HepG2 (cell line): ENCODE results near the gene PYCARD. TPM values are rescaled to one million over a fixed set of nuclear protein-coding genes. Genes with fewer than 3 reads are reported as not detected.

Experiments
- ATAC-seq: fragments of 200-7000 bp; cut with Tn5 transposase; 3 replicates; pipeline ENCODE4 v1.9.1; 2020; ENCODE audit warnings: mild to moderate bottlenecking, moderate library complexity
- BruUV-seq: library from RNA; stranded (reverse); fragments of 400-500 nt; replicated peaks from 2 replicates; lab custom pipeline; 2021; lab: Mats Ljungman, UMichigan
- CTCF ChIA-PET: fragments of 300-600 bp; formaldehyde crosslinking; extraction: SDS; loops from one replicate; lab custom pipeline; 2021; ENCODE audit warnings: low total read pairs, inconsistent platforms, low intra/inter-chr PET ratio; lab: Yijun Ruan, JAX
- POLR2A ChIA-PET: fragments of 350-600 bp; sonication (Branson Sonifier 250); formaldehyde crosslinking; loops from one replicate; lab custom pipeline; 2020; ENCODE audit warnings: antibody characterized with exemption, inconsistent platforms; lab: Yijun Ruan, JAX
- DNase-seq: peaks from one replicate; pipeline ENCODE4 v3.0.0-alpha.2; 2015; ENCODE audit warnings: low spot score
- FAIRE-seq: peaks from 3 replicates; lab custom pipeline; 2011; peaks lifted over from hg19 to GRCh38; lab: Jason Lieb, UNC
- H2AFZ ChIP-seq: one replicate; pipeline ENCODE4 v1.6.1; 2011; ENCODE audit warnings: low read length, inconsistent platforms
- H3K27ac ChIP-seq: fragments of 300-600 bp; 3 replicates; pipeline ENCODE4 v1.8.0; 2011; ENCODE audit warnings: mixed run types, mild to moderate bottlenecking, mixed read lengths, low read length, inconsistent platforms; ENCODE audit not compliant: insufficient read depth; ENCODE audit errors: extremely low read length
- H3K27me3 ChIP-seq, 2 experiments: fragments of 200-600 bp in 1 of 2; 2 replicates in 1 of 2; 3 replicates in 1 of 2; pipeline versions ENCODE4 v1.6.0 to v1.8.0; 2011; ENCODE audit warnings: low read length in 2 of 2, mild to moderate bottlenecking in 2 of 2, moderate library complexity in 2 of 2, inconsistent platforms in 1 of 2; ENCODE audit not compliant: insufficient read depth in 2 of 2, control insufficient read depth in 1 of 2
- H3K36me3 ChIP-seq, 2 experiments: fragments of 200-600 bp in 1 of 2; replicated peaks in 1 of 2; 2 replicates in 1 of 2; 3 replicates in 1 of 2; pipeline versions ENCODE4 v1.5.1 to v1.8.0; 2011; ENCODE audit warnings: low read length in 2 of 2, inconsistent platforms in 1 of 2; ENCODE audit not compliant: insufficient read depth in 2 of 2, control insufficient read depth in 1 of 2
- H3K4me1 ChIP-seq: 2 replicates; pipeline ENCODE4 v1.5.1; 2012; ENCODE audit warnings: low read length, inconsistent platforms; ENCODE audit not compliant: insufficient read depth
- H3K4me2 ChIP-seq: 2 replicates; pipeline ENCODE4 v1.6.0; 2011; ENCODE audit warnings: low read depth, low read length, inconsistent platforms
- H3K4me3 ChIP-seq, 3 experiments: fragments of 200-600 bp in 1 of 3; sonication (generic), shearing (Covaris generic) in 1 of 3; replicated peaks in 1 of 3; 2 replicates each; pipeline ENCODE4 v1.5.1; 2011 to 2016; ENCODE audit warnings: low read length in 3 of 3, inconsistent platforms in 2 of 3, low read depth in 2 of 3, mild to moderate bottlenecking in 2 of 3, control low read depth in 1 of 3, mixed read lengths in 1 of 3; ENCODE audit not compliant: insufficient read depth in 1 of 3
- H3K79me2 ChIP-seq: one replicate; pipeline ENCODE4 v1.6.1; 2011; ENCODE audit warnings: low read length, inconsistent platforms; ENCODE audit not compliant: insufficient read depth
- H3K9ac ChIP-seq: 2 replicates; pipeline ENCODE4 v1.6.0; 2011; ENCODE audit warnings: mild to moderate bottlenecking, low read depth, low read length, inconsistent platforms; ENCODE audit not compliant: insufficient read depth
- H3K9me3 ChIP-seq: 2 replicates; pipeline ENCODE4 v1.5.1; 2012; ENCODE audit warnings: mild to moderate bottlenecking, low read length
- H4K20me1 ChIP-seq: 2 replicates; pipeline ENCODE4 v1.6.0; 2011; ENCODE audit warnings: inconsistent platforms, mild to moderate bottlenecking, low read length, moderate library complexity; ENCODE audit not compliant: insufficient read depth
- AHR ChIP-seq: IDR thresholded peaks from 2 replicates; pipeline ENCODE4 v1.6.1; 2018; ENCODE audit warnings: missing genetic modification reagents, missing compliant biosample characterization
- CC2D1A ChIP-seq: sonication (generic); formaldehyde crosslinking; IDR thresholded peaks from 2 replicates; pipeline ENCODE4 v1.8.1; 2023; ENCODE audit warnings: mild to moderate bottlenecking, missing genetic modification reagents
- CTCF ChIP-seq: sonication (generic); formaldehyde crosslinking; IDR thresholded peaks from 2 replicates; pipeline ENCODE4 v1.5.0; 2020; ENCODE audit warnings: mild to moderate bottlenecking, missing genetic modification reagents, moderate library complexity
- JDP2 ChIP-seq: sonication (generic); formaldehyde crosslinking; IDR thresholded peaks from 2 replicates; pipeline ENCODE4 v1.8.1; 2022; ENCODE audit warnings: missing genetic modification reagents, borderline replicate concordance
- KDM5A ChIP-seq: fragments of 200-600 bp; sonication (generic); IDR thresholded peaks from 2 replicates; pipeline ENCODE4 v1.7.0; 2018; ENCODE audit warnings: antibody characterized with exemption, mild to moderate bottlenecking, low read length, borderline replicate concordance
- MLX ChIP-seq: IDR thresholded peaks from 2 replicates; pipeline ENCODE4 v1.6.1; 2016
- MXD4 ChIP-seq: IDR thresholded peaks from 2 replicates; pipeline ENCODE4 v1.6.1; 2016; ENCODE audit warnings: mild to moderate bottlenecking, missing biosample characterization, missing genetic modification reagents
- PCBP1 ChIP-seq: fragments of 200-400 bp; formaldehyde crosslinking; IDR thresholded peaks from 2 replicates; pipeline ENCODE4 v1.6.1; 2017; ENCODE audit warnings: mild to moderate bottlenecking, low read depth, low read length, borderline replicate concordance
- PTBP1 ChIP-seq: fragments of 200-400 bp; formaldehyde crosslinking; IDR thresholded peaks from 2 replicates; pipeline ENCODE4 v1.6.1; 2018; ENCODE audit warnings: low read length, low read depth; ENCODE audit not compliant: poor library complexity, severe bottlenecking
- RBAK ChIP-seq: sonication (generic); formaldehyde crosslinking; IDR thresholded peaks from 2 replicates; pipeline ENCODE4 v1.5.1; 2020; ENCODE audit warnings: mild to moderate bottlenecking, missing genetic modification reagents
- SIN3A ChIP-seq: IDR thresholded peaks from 2 replicates; pipeline ENCODE4 v1.6.1; 2011; ENCODE audit warnings: low read depth, mild to moderate bottlenecking, control low read depth, low read length, borderline replicate concordance
- SMARCC2 ChIP-seq: fragments of 450-650 bp; IDR thresholded peaks from 2 replicates; pipeline ENCODE4 v1.6.1; 2017; ENCODE audit warnings: antibody characterized with exemption, mild to moderate bottlenecking
- ZNF18 ChIP-seq: sonication (generic); formaldehyde crosslinking; IDR thresholded peaks from 2 replicates; pipeline ENCODE4 v1.8.0; 2022; ENCODE audit warnings: mild to moderate bottlenecking, missing genetic modification reagents; ENCODE audit not compliant: insufficient replicate concordance
- ZNF329 ChIP-seq: sonication (generic); formaldehyde crosslinking; IDR thresholded peaks from 2 replicates; pipeline ENCODE4 v1.9.0; 2021; ENCODE audit warnings: low read depth, mild to moderate bottlenecking, missing genetic modification reagents
- ZNF354B ChIP-seq: sonication (generic); formaldehyde crosslinking; IDR thresholded peaks from 2 replicates; pipeline ENCODE4 v1.8.0; 2022; ENCODE audit warnings: mild to moderate bottlenecking, missing genetic modification reagents
- ZNF577 ChIP-seq: sonication (generic); formaldehyde crosslinking; IDR thresholded peaks from 2 replicates; pipeline ENCODE4 v1.4.0; 2020; ENCODE audit warnings: mild to moderate bottlenecking, low read depth, missing genetic modification reagents, borderline replicate concordance
- ZNF598 ChIP-seq: sonication (generic); formaldehyde crosslinking; IDR thresholded peaks from 2 replicates; pipeline ENCODE4 v1.5.1; 2020; ENCODE audit warnings: mild to moderate bottlenecking, missing genetic modification reagents, borderline replicate concordance
- ZNF891 ChIP-seq: sonication (generic); formaldehyde crosslinking; IDR thresholded peaks from 2 replicates; pipeline ENCODE4 v1.5.0; 2020; ENCODE audit warnings: mild to moderate bottlenecking, missing genetic modification reagents
- ZZZ3 ChIP-seq: sonication (generic); formaldehyde crosslinking; IDR thresholded peaks from 2 replicates; pipeline ENCODE4 v1.4.0; 2020; ENCODE audit warnings: missing genetic modification reagents, mild to moderate bottlenecking, borderline replicate concordance
- WGBS: methylation state at CpG from one replicate; pipeline ENCODE4 v1.1.6; 2017; ENCODE audit warnings: low lambda C conversion rate; 5-methylcytosine and 5-hydroxymethylcytosine counted together
- in situ Hi-C: cut with HindIII; loops from 2 replicates; pipeline ENCODE4 v1.10.0; 2017; ENCODE audit warnings: low pct_unique_long_range_greater_than_20kb; ENCODE audit not compliant: extremely low pct_ligation_motif_present
- intact Hi-C: fragments of 100-400 bp; cut with micrococcal nuclease; formaldehyde crosslinking; loops from one replicate; pipeline ENCODE4 v1.10.0; 2022; ENCODE audit not compliant: unreplicated experiment
- polyA plus RNA-seq, 8 experiments: library from polyadenylated mRNA; depleted of rRNA in 3 of 8; stranded (reverse) in 7 of 8; unstranded in 1 of 8; fragments of >200 nt; fragmentation: Illumina TruSeq in 4 of 8; extraction: Trizol in 4 of 8; gene quantifications; 2 replicates each; pipeline versions ENCODE4 v1.2.1 to v1.2.3, GENCODE V29; 2011 to 2016; ENCODE audit warnings: low read depth in 4 of 8, missing spikeins in 1 of 8, mixed read lengths in 1 of 8; ENCODE audit not compliant: insufficient read depth in 1 of 8
- total RNA-seq, 5 experiments: library from RNA; depleted of rRNA; stranded (reverse); fragments of >200 nt; fragmentation: Illumina TruSeq; extraction: Trizol; gene quantifications; 2 replicates each; pipeline ENCODE4 v1.2.3, GENCODE V29; 2016; ENCODE audit warnings: low read depth in 1 of 5

Gene PYCARD
- total and polyA plus RNA-seq, 2 of the 13 experiments (the other 11 are each of a cell fraction or from before 2014, with no cell fraction given): 4.8 to 9.2 TPM

GRCh38 chr16:31179747-31180459, 22.7 kb downstream of the PYCARD start, which contains the start of gene FUS (continued):
- peak; percentile 57 for TF ChIP-seq ZNF18
- peak; percentile 78 for TF ChIP-seq MXD4 (CRISPR knock-in tag)
- no peak for TF ChIP-seq JDP2 (CRISPR knock-in tag)
- TF ChIP-seq MLX: peak; percentile 56

- POLR2A ChIA-PET: interaction anchor here (0.5 to 2.5 kb wide), 41 partner anchors 8 to 534 kb away, joined by 3 to 65 read pairs (median 6); partner anchors contain the start of genes ARMC5, HSD3B7, KAT8 and PYCARD
- peak overlapping the region; percentile 98 for H3K9ac ChIP-seq
- peaks cover 44% of the 10 kb centered on the region for H3K4me1 ChIP-seq
- intact Hi-C loops: no loop called here
- H2AFZ ChIP-seq: peak overlapping the region; percentile 8
- in situ Hi-C loops: no loop called here
- no peak for DNase-seq
- peak overlapping the region; percentile 94 for H3K27ac ChIP-seq
- H3K9me3 ChIP-seq: no peaks in the 10 kb centered on the region
- peak overlapping the region; percentile 90 for H3K4me2 ChIP-seq
- no peaks in the 10 kb centered on the region; a peak in 1 of 5 replicates for H3K27me3 ChIP-seq
- peaks cover 38% of the 10 kb centered on the region for H4K20me1 ChIP-seq
- no TSS peak for BruUV-seq
- peaks cover 14 to 26% of the 10 kb centered on the region in 2 experiments for H3K36me3 ChIP-seq
- H3K4me3 ChIP-seq: peak overlapping the region; percentile 90 to 93 (median 93)
- CTCF ChIA-PET: no interaction called here
- WGBS: 1% methylated on average over 15 of the region's 27 CpGs
- ATAC-seq: peak; percentile 1; the same call in 2 of the 3 replicates
- H3K79me2 ChIP-seq: peaks cover 50% of the 10 kb centered on the region
- no peak for FAIRE-seq
- TF ChIP-seq PCBP1 (peak; percentile 57; the same call in 1 of the 2 replicates), ZNF577 (CRISPR knock-in tag) (no peak), ZNF354B (CRISPR knock-in tag) (peak; percentile 11; the same call in 1 of the 2 replicates), ZNF598 (no peak), AHR (CRISPR knock-in tag) (peak; percentile 9; the same call in 1 of the 2 replicates), ZNF329 (CRISPR knock-in tag) (no peak), KDM5A (no peak), CTCF (CRISPR knock-in tag) (no peak), SIN3A (peak; percentile 54; the same call in 1 of the 2 replicates), PTBP1 (peak; percentile 23), CC2D1A (CRISPR knock-in tag) (no peak), ZZZ3 (CRISPR knock-in tag) (0 out of 2 replicates have a peak, but pooled peaks have one; percentile 37), SMARCC2 (no peak), RBAK (CRISPR knock-in tag) (no peak), ZNF891 (CRISPR knock-in tag) (no peak)
Measured at GRCh38 chr16:31179219-31179746, 23.3 kb downstream of the PYCARD start.
